H54 (cell line): Measurements from ENCODE around the gene PLCZ1.

Experiments used
- DNase-seq: peaks from one replicate; pipeline ENCODE4 v3.0.0; 2011; ENCODE audit warnings: low spot score, mixed read lengths; ENCODE audit not compliant: insufficient read length
- FAIRE-seq: peaks from 3 replicates; lab custom pipeline; 2011; peaks lifted over from hg19 to GRCh38; lab: Jason Lieb, UNC
- POLR2A ChIP-seq: IDR thresholded peaks from 2 replicates; pipeline ENCODE4 v1.6.1; 2011; ENCODE audit warnings: low read depth, mild to moderate bottlenecking, low read length

Gene PLCZ1

GRCh38 chr12:18640321-18640955 lies 97.4 kb downstream of the PLCZ1 start:
- no peak for FAIRE-seq
- DNase-seq = no peak
- no peak for TF ChIP-seq POLR2A

- FAIRE-seq = no peak
- no peak for TF ChIP-seq POLR2A
- no peak for DNase-seq
These were observed 103.4 kb downstream of the PLCZ1 start for GRCh38 chr12:18634382-18634781.
